ENCODE data around the gene ARHGAP8.

The ARHGAP8 gene

GRCh38 chr22:44831885-44832284 is 79.5 kb downstream of the ARHGAP8 start:
- H3K4me1 ChIP-seq (ENCODE audit: control insufficient read depth, insufficient read depth, low read length, unreplicated experiment): no peaks in the 10 kb centered on the region
- H3K36me3 ChIP-seq (ENCODE audit: insufficient read depth, low read length): no peaks in the 10 kb centered on the region
- peaks cover 3% of the 10 kb centered on the region; the same call in 1 of the 2 replicates for H3K27me3 ChIP-seq (ENCODE audit: insufficient read depth, low read length)
- H2AFZ ChIP-seq (ENCODE audit: low read length, unreplicated experiment): no peak overlapping the region
- H3K27ac ChIP-seq (ENCODE audit: low read depth, low read length): no peak overlapping the region
- H3K4me3 ChIP-seq (ENCODE audit: low read depth, low read length): no peak overlapping the region
- H3K79me2 ChIP-seq (ENCODE audit: control insufficient read depth, insufficient read depth, low read length, unreplicated experiment): no peaks in the 10 kb centered on the region

- H3K27ac ChIP-seq (ENCODE audit: low read depth, low read length): no peak overlapping the region
- no peaks in the 10 kb centered on the region for H3K36me3 ChIP-seq (ENCODE audit: insufficient read depth, low read length)
- no peaks in the 10 kb centered on the region for H3K79me2 ChIP-seq (ENCODE audit: control insufficient read depth, insufficient read depth, low read length, unreplicated experiment)
- H2AFZ ChIP-seq (ENCODE audit: low read length, unreplicated experiment): no peak overlapping the region
- peaks cover 16% of the 10 kb centered on the region; the same call in 1 of the 2 replicates for H3K27me3 ChIP-seq (ENCODE audit: insufficient read depth, low read length)
- H3K4me3 ChIP-seq (ENCODE audit: low read depth, low read length): no peak overlapping the region
- H3K4me1 ChIP-seq (ENCODE audit: control insufficient read depth, insufficient read depth, low read length, unreplicated experiment): no peaks in the 10 kb centered on the region
Measured at GRCh38 chr22:44834065-44834464, 81.7 kb downstream of the ARHGAP8 start.

GRCh38 chr22:44837481-44837880 is 85.1 kb downstream of the ARHGAP8 start:
- peaks cover 19% of the 10 kb centered on the region for H3K27me3 ChIP-seq (ENCODE audit: insufficient read depth, low read length)
- no peak overlapping the region for H3K27ac ChIP-seq (ENCODE audit: low read depth, low read length)
- H3K4me1 ChIP-seq (ENCODE audit: control insufficient read depth, insufficient read depth, low read length, unreplicated experiment): no peaks in the 10 kb centered on the region
- H2AFZ ChIP-seq (ENCODE audit: low read length, unreplicated experiment): no peak overlapping the region
- no peak overlapping the region for H3K4me3 ChIP-seq (ENCODE audit: low read depth, low read length)
- no peaks in the 10 kb centered on the region for H3K36me3 ChIP-seq (ENCODE audit: insufficient read depth, low read length)
- no peaks in the 10 kb centered on the region for H3K79me2 ChIP-seq (ENCODE audit: control insufficient read depth, insufficient read depth, low read length, unreplicated experiment)

GRCh38 chr22:44838316-44839016 is 86.1 kb downstream of the ARHGAP8 start:
- H3K36me3 ChIP-seq (ENCODE audit: insufficient read depth, low read length): no peaks in the 10 kb centered on the region
- H3K27me3 ChIP-seq (ENCODE audit: insufficient read depth, low read length): peaks cover 19% of the 10 kb centered on the region
- no peaks in the 10 kb centered on the region for H3K4me1 ChIP-seq (ENCODE audit: control insufficient read depth, insufficient read depth, low read length, unreplicated experiment)
- no peak overlapping the region for H2AFZ ChIP-seq (ENCODE audit: low read length, unreplicated experiment)
- no peak overlapping the region for H3K27ac ChIP-seq (ENCODE audit: low read depth, low read length)
- H3K79me2 ChIP-seq (ENCODE audit: control insufficient read depth, insufficient read depth, low read length, unreplicated experiment): no peaks in the 10 kb centered on the region
- H3K4me3 ChIP-seq (ENCODE audit: low read depth, low read length): no peak overlapping the region

- Histone ChIP-seq H3K27me3 (ENCODE audit: insufficient read depth, low read length) (peaks cover 16% of the 10 kb centered on the region), H3K27ac (ENCODE audit: low read depth, low read length) (no peak overlapping the region)
Measured at GRCh38 chr22:44839061-44839460, 86.7 kb downstream of the ARHGAP8 start.

GRCh38 chr22:44839721-44840120 is 87.3 kb downstream of the ARHGAP8 start:
- H3K79me2 ChIP-seq (ENCODE audit: control insufficient read depth, insufficient read depth, low read length, unreplicated experiment): no peaks in the 10 kb centered on the region
- H2AFZ ChIP-seq (ENCODE audit: low read length, unreplicated experiment): no peak overlapping the region

More at GRCh38 chr22:44839061-44839460, 86.7 kb downstream of the ARHGAP8 start:
- H3K4me1 ChIP-seq (ENCODE audit: control insufficient read depth, insufficient read depth, low read length, unreplicated experiment): no peaks in the 10 kb centered on the region
- H3K4me3 ChIP-seq (ENCODE audit: low read depth, low read length): no peak overlapping the region
- no peaks in the 10 kb centered on the region for H3K79me2 ChIP-seq (ENCODE audit: control insufficient read depth, insufficient read depth, low read length, unreplicated experiment)
- H3K36me3 ChIP-seq (ENCODE audit: insufficient read depth, low read length): no peaks in the 10 kb centered on the region
- no peak overlapping the region for H2AFZ ChIP-seq (ENCODE audit: low read length, unreplicated experiment)

GRCh38 chr22:44840611-44841322 is 88.4 kb downstream of the ARHGAP8 start:
- Histone ChIP-seq H3K4me1 (ENCODE audit: control insufficient read depth, insufficient read depth, low read length, unreplicated experiment) (no peaks in the 10 kb centered on the region), H2AFZ (ENCODE audit: low read length, unreplicated experiment) (no peak overlapping the region), H3K4me3 (ENCODE audit: low read depth, low read length) (no peak overlapping the region), H3K27me3 (ENCODE audit: insufficient read depth, low read length) (peaks cover 16% of the 10 kb centered on the region), H3K36me3 (ENCODE audit: insufficient read depth, low read length) (no peaks in the 10 kb centered on the region), H3K79me2 (ENCODE audit: control insufficient read depth, insufficient read depth, low read length, unreplicated experiment) (no peaks in the 10 kb centered on the region), H3K27ac (ENCODE audit: low read depth, low read length) (no peak overlapping the region)

More at GRCh38 chr22:44839721-44840120, 87.3 kb downstream of the ARHGAP8 start:
- no peaks in the 10 kb centered on the region for H3K4me1 ChIP-seq (ENCODE audit: control insufficient read depth, insufficient read depth, low read length, unreplicated experiment)
- H3K36me3 ChIP-seq (ENCODE audit: insufficient read depth, low read length): no peaks in the 10 kb centered on the region
- H3K27ac ChIP-seq (ENCODE audit: low read depth, low read length): no peak overlapping the region
- no peak overlapping the region for H3K4me3 ChIP-seq (ENCODE audit: low read depth, low read length)
- H3K27me3 ChIP-seq (ENCODE audit: insufficient read depth, low read length): peaks cover 16% of the 10 kb centered on the region

GRCh38 chr22:44842417-44842816 is 90.0 kb downstream of the ARHGAP8 start:
- Histone ChIP-seq H3K4me3 (ENCODE audit: low read depth, low read length) (no peak overlapping the region), H3K36me3 (ENCODE audit: insufficient read depth, low read length) (no peaks in the 10 kb centered on the region), H3K79me2 (ENCODE audit: control insufficient read depth, insufficient read depth, low read length, unreplicated experiment) (no peaks in the 10 kb centered on the region), H2AFZ (ENCODE audit: low read length, unreplicated experiment) (no peak overlapping the region), H3K4me1 (ENCODE audit: control insufficient read depth, insufficient read depth, low read length, unreplicated experiment) (no peaks in the 10 kb centered on the region), H3K27ac (ENCODE audit: low read depth, low read length) (no peak overlapping the region), H3K27me3 (ENCODE audit: insufficient read depth, low read length) (peaks cover 13% of the 10 kb centered on the region)

- no peaks in the 10 kb centered on the region for H3K79me2 ChIP-seq (ENCODE audit: control insufficient read depth, insufficient read depth, low read length, unreplicated experiment)
- no peak overlapping the region for H3K27ac ChIP-seq (ENCODE audit: low read depth, low read length)
- H3K4me3 ChIP-seq (ENCODE audit: low read depth, low read length): no peak overlapping the region
- H3K4me1 ChIP-seq (ENCODE audit: control insufficient read depth, insufficient read depth, low read length, unreplicated experiment): no peaks in the 10 kb centered on the region
- peaks cover 3% of the 10 kb centered on the region; the same call in 1 of the 2 replicates for H3K27me3 ChIP-seq (ENCODE audit: insufficient read depth, low read length)
- H2AFZ ChIP-seq (ENCODE audit: low read length, unreplicated experiment): no peak overlapping the region
- no peaks in the 10 kb centered on the region for H3K36me3 ChIP-seq (ENCODE audit: insufficient read depth, low read length)
Measured at GRCh38 chr22:44845191-44845590, 92.8 kb downstream of the ARHGAP8 start.

- Histone ChIP-seq H3K4me1 (ENCODE audit: control insufficient read depth, insufficient read depth, low read length, unreplicated experiment) (no peaks in the 10 kb centered on the region), H2AFZ (ENCODE audit: low read length, unreplicated experiment) (no peak overlapping the region), H3K79me2 (ENCODE audit: control insufficient read depth, insufficient read depth, low read length, unreplicated experiment) (no peaks in the 10 kb centered on the region), H3K36me3 (ENCODE audit: insufficient read depth, low read length) (no peaks in the 10 kb centered on the region), H3K4me3 (ENCODE audit: low read depth, low read length) (no peak overlapping the region), H3K27me3 (ENCODE audit: insufficient read depth, low read length) (no peaks in the 10 kb centered on the region), H3K27ac (ENCODE audit: low read depth, low read length) (no peak overlapping the region)
Measured at GRCh38 chr22:44845796-44846720, 93.7 kb downstream of the ARHGAP8 start.

All from ACC112 (cell line).